ENCODE data around the gene FPR2.

FPR2 gene

GRCh38 chr19:51807925-51808324 lies 46.9 kb downstream of the FPR2 start:
- no peak for DNase-seq

- DNase-seq, result no peak
Measured at GRCh38 chr19:51808333-51808986, 47.5 kb downstream of the FPR2 start.

- DNase-seq, result no peak
Measured at GRCh38 chr19:51809787-51810186, 48.8 kb downstream of the FPR2 start.

- DNase-seq, result no peak
Measured at GRCh38 chr19:51810223-51810622, 49.2 kb downstream of the FPR2 start.

GRCh38 chr19:51811344-51811743 lies 50.4 kb downstream of the FPR2 start:
- no peak for DNase-seq

DNA sequence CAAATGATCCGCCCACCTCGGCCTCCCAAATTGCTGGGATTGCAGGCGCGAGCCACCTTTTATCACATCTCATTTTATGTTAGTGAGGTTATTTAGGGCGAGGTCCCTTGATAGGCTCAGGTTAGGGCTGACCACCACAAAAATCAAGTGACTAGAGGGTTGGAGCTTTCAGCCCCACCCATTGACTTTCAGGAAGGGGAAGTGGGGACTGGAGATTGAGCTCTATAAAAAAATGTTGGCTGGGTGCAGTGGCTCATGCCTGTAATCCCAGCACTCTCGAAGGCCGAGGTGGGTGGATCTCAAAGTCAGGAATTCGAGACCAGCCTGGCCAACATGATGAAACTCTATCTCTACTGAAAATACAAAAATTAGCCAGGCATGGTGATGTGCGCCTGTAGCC lies 54.1 kb downstream of the FPR2 start:
- no peak for DNase-seq

- no peak for DNase-seq
Measured at GRCh38 chr19:51816711-51817110, 55.7 kb downstream of the FPR2 start.

DNA sequence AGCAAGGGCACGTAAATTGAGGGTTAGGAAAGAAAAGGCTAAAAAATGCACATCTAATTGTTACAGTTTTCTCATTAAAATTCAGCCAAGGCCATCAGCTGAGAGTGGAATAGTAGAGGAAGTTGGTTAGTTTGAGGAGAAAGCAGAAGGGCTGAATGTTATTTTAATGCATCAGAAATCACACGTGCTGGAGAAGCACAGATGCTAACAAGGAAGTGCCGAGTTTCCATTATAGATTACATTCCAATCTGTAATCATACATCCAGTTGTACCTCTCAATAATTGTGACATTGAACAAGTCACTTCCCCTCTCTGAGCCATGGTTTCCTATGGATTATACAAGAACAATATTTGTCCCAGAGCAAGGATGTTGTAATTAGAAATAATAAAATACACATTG lies 59.0 kb downstream of the FPR2 start:
- DNase-seq, result no peak

All from cortex of kidney (tissue), 1 donor.